GM11168 (cell line): Measurements from ENCODE around the gene POP7.
"Not testable (repeated sequence)": the region's sequence is repeated elsewhere in the genome, so short reads cannot be mapped to it uniquely, and the experiment has no call there.

ENCODE experiments used
- in situ Hi-C: fragments of 300-500 bp; cut with MboI; formaldehyde crosslinking; loops from one replicate; pipeline ENCODE4 v1.12.0; 2022; ENCODE audit warnings: low sequenced_read_pairs; ENCODE audit not compliant: unreplicated experiment

The POP7 gene

GRCh38 chr7:100720671-100721504 lies 15.0 kb downstream of the POP7 start:
- in situ Hi-C loops: no loop called here

GRCh38 chr7:100721505-100721812 lies 15.5 kb downstream of the POP7 start:
- in situ Hi-C loops: no loop called here

- in situ Hi-C loops: no loop called here
These were observed 16.7 kb downstream of the POP7 start for GRCh38 chr7:100722480-100723212.

DNA sequence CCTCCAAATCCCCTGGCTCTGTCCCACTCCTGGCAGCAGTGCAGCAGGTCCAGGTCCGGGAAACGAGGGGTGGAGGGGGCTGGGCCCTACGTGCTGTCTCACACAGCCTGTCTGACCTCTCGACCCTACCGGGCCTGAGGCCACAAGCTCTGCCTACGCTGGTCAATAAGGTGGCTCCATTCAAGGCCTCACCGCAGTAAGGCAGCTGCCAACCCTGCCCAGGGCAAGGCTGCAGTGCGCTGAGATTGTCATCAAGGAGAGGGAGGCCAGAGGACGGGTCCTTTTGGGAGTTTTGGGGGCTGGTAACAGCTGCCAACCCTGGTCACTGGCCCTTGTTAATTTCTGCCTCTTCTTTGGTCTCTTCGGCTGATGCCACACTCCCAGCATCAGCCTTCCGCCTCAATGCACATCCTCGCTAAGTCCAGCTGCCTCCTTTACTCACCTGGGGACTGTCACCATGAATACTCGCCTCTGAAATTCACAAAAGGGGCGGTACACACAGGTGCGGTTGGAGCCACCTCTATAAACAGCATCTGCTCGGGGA lies 17.9 kb downstream of the POP7 start:
- in situ Hi-C loops: no loop called here

GRCh38 chr7:100724364-100724763 lies 18.4 kb downstream of the POP7 start:
- in situ Hi-C loops: not testable (repeated sequence)

DNA sequence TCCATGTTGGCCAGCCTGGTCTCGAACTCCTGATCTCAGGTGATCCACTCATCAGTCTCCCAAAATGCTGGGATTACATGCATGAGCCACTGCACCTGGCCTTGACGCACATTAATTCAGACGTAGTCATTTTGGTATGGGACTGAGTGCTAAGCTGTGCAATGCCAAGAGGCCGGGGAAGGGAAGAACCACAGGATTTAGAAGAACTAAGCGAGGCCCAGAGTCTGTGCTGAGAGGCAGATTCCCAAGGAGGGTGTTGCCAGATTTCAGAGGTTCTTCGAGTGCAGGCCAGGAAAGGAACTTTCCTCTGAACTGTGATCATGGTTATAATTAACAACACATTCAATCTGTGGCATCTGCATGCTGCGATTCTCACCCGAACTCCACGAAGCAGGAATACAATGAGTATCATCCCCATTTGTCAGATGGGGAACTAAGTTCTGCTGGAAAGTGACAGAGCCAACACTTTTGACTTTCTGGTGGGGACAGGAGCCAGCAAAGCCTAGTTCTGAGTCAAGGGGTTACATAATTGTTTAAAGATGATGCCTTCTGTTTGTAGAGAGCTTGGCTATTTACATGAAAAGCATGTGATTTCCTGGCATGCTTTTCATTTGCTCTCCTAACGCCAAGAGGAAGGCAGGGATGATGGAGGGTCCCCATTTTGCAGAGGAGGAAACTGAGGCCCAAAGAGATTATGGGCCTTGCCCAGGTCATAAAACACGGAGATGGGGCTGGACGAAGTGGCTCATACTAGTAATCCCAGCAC lies 21.3 kb downstream of the POP7 start:
- in situ Hi-C loops: no loop called here

- in situ Hi-C loops: no loop called here
These were observed 22.3 kb downstream of the POP7 start for GRCh38 chr7:100728196-100728595.

GRCh38 chr7:100730136-100730800 lies 24.3 kb downstream of the POP7 start:
- in situ Hi-C loops: no loop called here

GRCh38 chr7:100731937-100732636 lies 26.2 kb downstream of the POP7 start:
- in situ Hi-C loops: no loop called here

- in situ Hi-C loops: no loop called here
These were observed 29.8 kb downstream of the POP7 start for GRCh38 chr7:100735730-100736129.

DNA sequence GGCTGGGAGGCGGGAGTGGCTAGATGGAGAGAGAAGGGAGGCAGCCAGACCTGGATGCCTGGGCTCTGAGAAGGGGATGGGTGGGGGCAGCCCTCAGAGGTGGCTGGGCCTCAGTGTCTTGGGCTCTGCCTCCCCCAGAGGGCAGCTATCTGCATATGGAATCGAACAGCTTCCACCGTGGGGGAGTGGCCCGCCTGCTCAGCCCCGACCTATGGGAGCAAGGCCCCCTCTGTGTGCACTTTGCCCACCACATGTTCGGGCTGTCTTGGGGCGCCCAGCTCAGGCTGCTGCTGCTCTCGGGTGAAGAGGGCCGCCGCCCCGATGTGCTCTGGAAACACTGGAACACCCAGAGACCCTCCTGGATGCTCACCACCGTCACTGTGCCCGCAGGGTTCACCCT lies 30.8 kb downstream of the POP7 start:
- in situ Hi-C loops: no loop called here

DNA sequence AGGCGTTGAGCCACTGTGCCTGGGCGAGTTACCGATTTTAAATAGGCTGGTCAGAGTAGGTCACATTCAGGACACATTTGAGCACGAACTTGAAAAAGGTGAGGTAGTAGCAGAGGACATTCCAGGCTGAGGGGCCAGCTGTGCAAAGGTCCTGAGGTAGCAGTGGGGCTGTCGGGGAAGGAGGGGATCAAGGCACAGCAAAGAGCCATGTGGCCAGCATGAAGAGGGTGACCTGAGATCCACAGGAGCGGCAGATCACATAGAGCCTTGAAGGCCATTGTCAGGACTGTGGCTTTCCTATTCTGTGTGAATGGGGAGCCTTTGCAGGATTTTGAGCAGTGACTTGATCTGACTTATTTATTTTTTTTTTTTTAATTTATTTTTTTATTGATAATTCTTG lies 34.0 kb downstream of the POP7 start:
- in situ Hi-C loops: no loop called here

DNA sequence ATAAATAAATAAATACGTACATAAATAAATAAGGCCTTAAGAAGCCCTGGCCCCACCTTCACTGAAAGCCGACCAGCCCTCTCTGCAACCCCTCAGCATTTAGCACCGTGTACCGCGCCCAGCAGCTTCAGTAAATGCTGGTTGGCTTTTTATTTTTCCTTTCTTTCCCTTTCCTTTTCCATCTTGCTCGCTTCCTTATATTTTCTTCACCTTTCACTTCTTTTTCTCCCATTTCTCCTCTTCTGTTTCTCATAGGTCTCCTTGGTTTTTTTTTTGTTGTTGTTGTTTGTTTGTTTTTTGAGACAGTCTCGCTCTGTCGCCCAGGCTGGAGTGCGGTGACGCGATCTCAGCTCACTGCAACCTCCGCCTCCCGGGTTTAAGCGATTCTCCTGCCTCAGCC lies 38.7 kb downstream of the POP7 start:
- in situ Hi-C loops: no loop called here

GRCh38 chr7:100745184-100745583 lies 39.3 kb downstream of the POP7 start:
- in situ Hi-C loops: no loop called here

- in situ Hi-C loops: no loop called here
These were observed 47.1 kb downstream of the POP7 start for GRCh38 chr7:100752994-100753393.

GRCh38 chr7:100753750-100754149 lies 47.8 kb downstream of the POP7 start:
- in situ Hi-C loops: no loop called here
